Stimulated activated CD4-positive, alpha-beta T cell treated with anti-CD3 and anti-CD28 coated beads, Interleukin-1b, Interleukin-23, amount 100 ng/mL, for 1 hour (primary cell): ENCODE results near the gene RP9.

Source experiments
- DNase-seq, 2 donors: peaks; one replicate each; pipeline ENCODE4 v3.0.0-alpha.2; 2020; ENCODE audit warnings: low read depth in 2 of 2

RP9 gene

GRCh38 chr7:33062782-33063443 lies 46.3 kb downstream of the RP9 start:
- peak; percentile 76 to 90 for DNase-seq

GRCh38 chr7:33062023-33062781 lies 47.0 kb downstream of the RP9 start, which contains the start of gene NT5C3A:
Gene NT5C3A (minus strand): TSS chr7:33062776. CDS start chr7:33062705, 71 bp downstream.
- no peak for DNase-seq

GRCh38 chr7:33061282-33061937 lies 47.8 kb downstream of the RP9 start:
- DNase-seq = no peak

- DNase-seq = no peak
Observed at GRCh38 chr7:33059635-33060034, 49.6 kb downstream of the RP9 start.

- DNase-seq = no peak
Observed at GRCh38 chr7:33055158-33055557, 54.0 kb downstream of the RP9 start.

GRCh38 chr7:33054261-33054964 lies 54.8 kb downstream of the RP9 start:
- no peak for DNase-seq

GRCh38 chr7:33053721-33054120 lies 55.5 kb downstream of the RP9 start:
- DNase-seq = no peak

- no peak for DNase-seq
Observed at GRCh38 chr7:33050535-33051318, 58.5 kb downstream of the RP9 start.

- no peak for DNase-seq
Observed at GRCh38 chr7:33048704-33049103, 60.5 kb downstream of the RP9 start.

- no peak for DNase-seq
Observed at GRCh38 chr7:33048257-33048656, 60.9 kb downstream of the RP9 start.

GRCh38 chr7:33044986-33045385 lies 64.2 kb downstream of the RP9 start:
- DNase-seq = no peak
